ENCODE measurements around the gene CASZ1.

GRCh38 chr1:10599194-10599861, 197.1 kb downstream of the CASZ1 start:
- no peak for TF ChIP-seq CTCF (IDR thresholded peaks at IDR 0.05)
- TF ChIP-seq POLR2AphosphoS5 (IDR thresholded peaks at IDR 0.05): no peak
